ENCODE measurements around the gene PXYLP1.
A peak's percentile ranks its signal among the peaks of the same experiment; 100 is the strongest.
"Not testable (repeated sequence)": the region's sequence is repeated elsewhere in the genome, so short reads cannot be mapped to it uniquely, and the experiment has no call there.

PXYLP1 gene, protein sequence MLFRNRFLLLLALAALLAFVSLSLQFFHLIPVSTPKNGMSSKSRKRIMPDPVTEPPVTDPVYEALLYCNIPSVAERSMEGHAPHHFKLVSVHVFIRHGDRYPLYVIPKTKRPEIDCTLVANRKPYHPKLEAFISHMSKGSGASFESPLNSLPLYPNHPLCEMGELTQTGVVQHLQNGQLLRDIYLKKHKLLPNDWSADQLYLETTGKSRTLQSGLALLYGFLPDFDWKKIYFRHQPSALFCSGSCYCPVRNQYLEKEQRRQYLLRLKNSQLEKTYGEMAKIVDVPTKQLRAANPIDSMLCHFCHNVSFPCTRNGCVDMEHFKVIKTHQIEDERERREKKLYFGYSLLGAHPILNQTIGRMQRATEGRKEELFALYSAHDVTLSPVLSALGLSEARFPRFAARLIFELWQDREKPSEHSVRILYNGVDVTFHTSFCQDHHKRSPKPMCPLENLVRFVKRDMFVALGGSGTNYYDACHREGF

DNA sequence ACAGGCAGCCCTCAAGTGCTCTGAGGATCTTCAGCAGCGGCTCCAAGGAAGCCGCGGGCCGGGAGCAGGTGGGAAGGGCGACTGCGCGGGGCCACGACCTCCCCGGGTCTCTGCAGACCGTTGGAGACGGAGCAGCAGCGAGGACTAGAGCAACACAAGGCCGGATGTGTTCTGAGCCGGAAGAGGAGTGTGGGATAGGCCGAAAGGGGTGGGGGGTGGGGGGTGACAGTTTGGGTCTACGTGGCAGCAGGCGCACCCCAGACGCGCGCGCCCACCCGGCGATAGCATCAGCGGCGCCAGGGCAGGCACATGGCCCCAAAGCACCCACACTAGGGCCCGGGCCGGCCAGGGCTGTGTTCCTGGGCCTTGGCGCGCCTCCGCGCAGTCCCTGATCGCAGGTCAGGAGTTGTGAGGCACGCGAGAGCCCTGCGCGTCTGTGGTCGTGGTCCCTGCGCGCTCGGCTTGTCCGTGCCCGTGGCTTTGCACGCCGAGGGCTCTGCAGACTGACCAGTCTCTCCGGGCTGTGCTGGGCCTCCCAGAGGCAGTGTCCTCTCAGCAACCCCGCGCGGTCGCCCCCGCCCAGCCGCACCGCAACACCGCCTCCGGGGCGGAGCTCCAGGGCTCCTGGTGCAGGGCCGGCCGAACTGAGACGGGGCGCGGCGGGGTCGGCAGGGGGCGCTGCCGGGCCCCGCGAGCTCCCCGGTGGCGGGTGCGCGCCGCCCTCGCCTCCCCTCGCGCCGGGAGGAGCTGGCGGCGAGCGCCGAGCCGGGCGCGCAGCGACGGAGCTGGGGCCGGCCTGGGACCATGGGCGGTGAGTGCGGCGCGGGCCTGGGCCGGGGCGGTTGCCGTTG is at the start of gene PXYLP1:
Gene PXYLP1, plus strand, starts transcription at position 725 of the 851 bp plus-strand sequence. CDS start 28,351 bp downstream, outside the sequence.
- peak; percentile 76 to 78 for DNase-seq (ENCODE audit: low read depth in 2 of 2)

- no peak for DNase-seq (ENCODE audit: low read depth in 2 of 2)
Measured at GRCh38 chr3:141183606-141184005, 48.0 kb upstream of the PXYLP1 start.

- DNase-seq (ENCODE audit: low read depth in 2 of 2): no peak
Measured at GRCh38 chr3:141184430-141184829, 47.2 kb upstream of the PXYLP1 start.

GRCh38 chr3:141191097-141191749 is 40.4 kb upstream of the PXYLP1 start:
- DNase-seq (ENCODE audit: low read depth in 2 of 2): no peak

DNA sequence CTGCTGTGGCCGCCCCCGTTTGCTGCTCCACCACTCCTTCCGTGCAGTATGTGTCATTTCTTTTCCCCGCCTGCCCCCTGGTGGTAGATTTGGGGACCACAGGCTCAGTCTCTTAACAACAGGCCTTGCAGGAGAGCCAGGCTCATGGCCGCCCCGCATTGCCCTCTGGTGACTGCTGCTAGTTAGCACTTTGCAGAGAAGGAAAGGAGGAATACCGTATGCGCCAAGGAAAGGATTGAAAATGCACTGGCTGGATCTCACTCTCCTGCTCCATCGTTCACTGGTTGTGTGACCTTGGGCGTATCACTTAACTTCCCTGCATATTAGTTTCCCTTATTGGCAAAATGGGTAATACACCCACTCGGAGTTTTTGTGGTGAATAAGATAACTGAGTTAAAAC is 39.3 kb upstream of the PXYLP1 start:
- peak; percentile 92 to 99 for DNase-seq (ENCODE audit: low read depth in 2 of 2)

GRCh38 chr3:141193066-141193830 is 38.4 kb upstream of the PXYLP1 start:
- no peak for DNase-seq (ENCODE audit: low read depth in 2 of 2)

DNA sequence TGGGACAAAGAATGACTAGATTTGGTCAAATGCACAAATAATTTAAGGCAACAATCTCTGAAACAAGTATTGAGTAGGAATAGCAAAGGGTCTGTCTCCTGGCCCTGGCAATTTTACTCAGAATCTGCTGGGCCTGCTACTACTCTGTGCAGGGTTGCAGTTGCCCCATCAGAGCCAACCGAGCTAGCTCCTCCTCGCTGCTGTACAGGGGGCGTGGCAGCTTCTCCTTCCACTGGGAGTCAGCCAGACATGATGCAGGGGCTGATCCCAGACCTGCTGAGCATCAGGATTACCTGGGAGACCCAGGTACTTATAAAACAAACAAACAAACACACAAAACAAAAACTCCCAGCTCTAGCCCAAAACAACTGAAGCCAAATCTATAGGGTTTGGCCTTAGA is 30.5 kb upstream of the PXYLP1 start:
- no peak for DNase-seq (ENCODE audit: low read depth in 2 of 2)

DNA sequence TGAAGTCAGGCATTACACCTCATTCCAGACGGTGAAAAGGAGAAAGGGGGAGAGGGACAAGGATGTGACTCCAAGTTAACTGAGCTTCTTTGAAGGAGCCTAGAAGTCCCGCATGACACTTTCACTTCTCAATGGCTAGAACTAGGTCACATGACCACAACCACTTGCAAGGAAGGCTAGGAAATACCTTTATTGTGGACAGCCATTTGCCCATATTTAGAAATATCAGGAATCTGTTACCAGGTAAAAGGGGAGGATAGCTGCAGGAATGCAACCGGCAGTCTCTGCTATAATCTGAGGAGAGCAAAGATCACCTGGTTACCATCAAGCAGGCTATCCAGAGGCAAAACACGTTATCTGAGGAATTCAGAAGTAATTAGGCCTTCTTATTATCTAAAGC is 28.9 kb upstream of the PXYLP1 start:
- no peak for DNase-seq (ENCODE audit: low read depth in 2 of 2)

DNA sequence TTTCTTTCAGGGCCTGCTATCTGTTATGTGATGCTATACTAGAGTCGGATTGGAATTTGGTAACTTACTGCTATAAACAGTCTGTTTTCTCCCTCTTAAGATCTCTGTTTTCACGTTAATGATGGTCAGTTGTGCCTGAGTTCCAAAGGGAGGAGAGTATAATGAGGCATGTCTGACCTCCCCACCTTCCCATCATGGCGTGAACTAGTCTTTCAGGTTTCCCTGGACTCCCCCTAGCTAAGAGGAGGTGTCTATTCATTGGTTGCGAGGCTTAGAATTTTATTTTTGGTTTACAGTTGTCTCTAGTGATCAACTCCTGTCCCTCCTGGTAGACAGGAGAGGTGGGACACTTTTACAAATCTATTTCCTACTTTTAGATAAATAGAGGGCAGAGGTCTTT is 27.8 kb upstream of the PXYLP1 start:
- DNase-seq (ENCODE audit: low read depth in 2 of 2): no peak

- no peak for DNase-seq (ENCODE audit: low read depth in 2 of 2)
Measured at GRCh38 chr3:141204343-141204742, 27.3 kb upstream of the PXYLP1 start.

DNA sequence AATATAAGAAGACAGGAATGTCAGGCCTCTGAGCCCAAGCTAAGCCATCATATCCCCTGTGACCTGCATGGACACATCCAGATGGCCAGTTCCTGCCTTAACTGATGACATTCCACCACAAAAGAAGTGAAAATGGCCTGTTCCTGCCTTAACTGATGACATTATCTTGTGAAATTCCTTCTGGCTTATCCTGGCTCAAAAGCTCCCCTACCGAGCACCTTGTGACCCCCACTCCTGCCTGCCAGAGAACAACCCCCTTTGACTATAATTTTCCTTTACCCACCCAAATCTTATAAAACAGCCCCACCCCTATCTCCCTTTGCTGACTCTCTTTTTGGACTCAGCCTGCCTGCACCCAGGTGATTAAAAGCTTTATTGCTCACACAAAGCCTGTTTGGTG is 20.3 kb upstream of the PXYLP1 start:
- not testable (repeated sequence) for DNase-seq (ENCODE audit: low read depth in 2 of 2)

GRCh38 chr3:141212101-141212500 is 19.5 kb upstream of the PXYLP1 start:
- DNase-seq (ENCODE audit: low read depth in 2 of 2): no peak

- DNase-seq (ENCODE audit: low read depth in 2 of 2): no peak
Measured at GRCh38 chr3:141212555-141212954, 19.1 kb upstream of the PXYLP1 start.

GRCh38 chr3:141216975-141217374 is 14.7 kb upstream of the PXYLP1 start:
- DNase-seq (ENCODE audit: low read depth in 2 of 2): no peak

DNA sequence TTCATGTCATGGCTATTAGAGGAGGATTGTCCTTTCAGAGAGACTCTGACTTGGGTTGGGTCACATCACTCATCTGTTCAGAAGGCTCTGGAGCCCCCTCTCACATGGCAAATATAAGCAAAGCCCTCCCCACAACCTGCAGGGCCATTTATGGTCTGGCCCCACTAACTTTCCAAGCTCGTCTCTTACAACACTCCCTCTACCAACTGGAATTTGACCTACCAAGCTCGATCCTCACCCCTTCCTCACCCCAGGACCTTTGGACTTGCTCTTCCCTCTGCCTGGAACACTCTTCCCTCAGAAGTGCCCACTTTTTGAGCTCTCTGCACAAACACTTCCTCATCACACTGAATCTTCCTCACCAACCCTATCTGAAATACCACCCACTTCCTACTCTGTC is 14.2 kb upstream of the PXYLP1 start:
- DNase-seq (ENCODE audit: low read depth in 2 of 2): no peak

DNA sequence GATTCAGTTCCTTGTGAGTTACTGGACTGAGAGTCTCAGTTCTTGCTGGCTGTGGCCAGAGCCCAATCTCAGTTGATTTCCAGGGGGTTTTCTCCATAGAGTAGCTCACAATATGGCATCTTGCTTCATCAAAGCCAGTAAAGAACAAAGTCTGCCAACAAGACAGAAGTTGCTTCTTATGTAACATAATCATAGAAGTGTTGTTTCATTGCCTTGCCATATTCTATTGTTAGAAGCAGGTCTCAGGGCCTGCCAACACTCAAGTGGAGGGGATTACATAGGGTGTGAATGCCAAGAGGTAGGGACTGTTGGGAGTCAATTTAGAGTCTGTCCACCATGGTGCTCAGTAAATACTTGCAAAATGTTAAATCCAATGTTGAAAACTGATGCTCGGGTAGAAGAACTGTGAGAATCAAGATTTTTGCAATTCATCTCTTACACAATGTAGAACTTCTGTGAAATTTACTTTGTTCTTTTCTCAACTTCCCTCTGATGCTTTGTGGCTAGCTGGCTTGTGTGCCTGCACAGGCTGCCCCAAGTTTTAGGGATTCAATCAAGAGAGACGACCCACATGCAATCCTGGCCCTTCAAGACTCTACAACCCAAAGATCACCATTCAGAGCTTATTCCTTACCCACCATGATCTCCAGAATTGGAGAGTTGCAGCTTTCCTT is 13.3 kb upstream of the PXYLP1 start:
- no peak for DNase-seq (ENCODE audit: low read depth in 2 of 2)

GRCh38 chr3:141218926-141219325 is 12.7 kb upstream of the PXYLP1 start:
- no peak for DNase-seq (ENCODE audit: low read depth in 2 of 2)

DNA sequence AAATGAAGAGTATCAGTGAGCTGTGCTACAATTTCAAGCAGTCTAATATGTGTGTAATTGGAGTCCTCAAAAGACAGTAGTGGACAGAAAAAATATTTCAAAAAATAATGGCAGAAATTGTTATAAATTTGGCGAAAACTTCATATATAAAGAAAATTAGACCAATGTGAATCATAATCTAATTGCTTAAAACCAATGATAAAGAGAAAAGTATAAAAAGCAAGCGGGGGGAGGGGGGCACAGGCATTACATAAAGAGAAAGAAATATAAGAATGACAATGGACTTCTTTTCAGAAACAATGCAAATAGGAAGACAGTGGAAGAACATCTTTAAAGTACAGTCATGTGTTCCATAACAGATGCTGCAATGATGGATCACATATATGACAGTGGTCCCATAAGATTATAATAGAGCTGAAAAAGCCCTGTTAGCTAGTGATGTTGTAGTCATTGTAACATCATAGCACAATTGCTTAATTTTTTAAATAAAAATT is 7.9 kb upstream of the PXYLP1 start:
- no peak for DNase-seq (ENCODE audit: low read depth in 2 of 2)

DNA sequence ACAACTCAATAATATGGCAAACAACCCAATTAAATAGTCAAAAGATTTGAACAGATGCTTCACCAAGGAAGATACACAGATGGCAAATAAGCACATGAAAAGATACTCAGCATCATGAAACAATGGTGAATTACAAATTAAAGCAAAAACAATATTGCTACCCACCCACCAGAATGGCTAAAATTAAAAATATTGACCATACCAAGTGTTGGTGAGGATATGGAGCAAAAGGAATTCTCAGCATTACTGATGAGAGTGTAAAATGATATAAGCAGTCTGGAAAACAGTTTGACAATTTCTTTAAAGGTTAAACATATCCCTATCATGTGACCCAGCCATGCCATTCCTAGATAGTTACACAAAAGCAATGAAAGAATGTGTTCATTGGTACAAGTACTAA is 5.7 kb upstream of the PXYLP1 start:
- no peak for DNase-seq (ENCODE audit: low read depth in 2 of 2)

DNA sequence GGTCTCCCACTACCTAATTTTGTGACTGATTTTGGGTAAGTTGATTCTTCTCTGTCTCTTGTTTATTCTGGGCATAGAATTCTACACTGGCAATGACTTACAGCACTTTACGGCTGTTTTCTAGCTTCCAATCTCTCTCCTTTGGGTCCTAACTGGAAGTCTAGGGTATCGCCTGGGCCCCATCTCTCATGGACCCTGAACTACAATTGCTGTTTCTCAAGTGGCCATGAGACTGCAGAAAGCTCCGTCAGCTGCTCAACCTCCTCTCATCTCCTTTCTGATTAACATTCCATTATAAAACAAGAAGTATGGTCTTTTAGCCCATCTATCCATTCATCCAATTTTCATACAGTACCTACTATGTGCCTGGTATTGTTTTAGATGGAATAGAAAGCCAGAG is 4.4 kb upstream of the PXYLP1 start:
- DNase-seq (ENCODE audit: low read depth in 2 of 2): no peak

- no peak for DNase-seq (ENCODE audit: low read depth in 2 of 2)
Measured at GRCh38 chr3:141227752-141228151, 3.9 kb upstream of the PXYLP1 start.
